Activated CD4-positive, alpha-beta T cell treated with anti-CD3 and anti-CD28 coated beads, Interleukin-2, amount 50 U/mL, for 48 hours (primary cell): ENCODE measurements around the gene ARHGAP42.
"Not testable (repeated sequence)": the region's sequence is repeated elsewhere in the genome, so short reads cannot be mapped to it uniquely, and the experiment has no call there.

Source experiments
- DNase-seq, 2 experiments: peaks; one replicate each; pipeline ENCODE4 v3.0.0-alpha.2; 2020

ARHGAP42 gene

DNA sequence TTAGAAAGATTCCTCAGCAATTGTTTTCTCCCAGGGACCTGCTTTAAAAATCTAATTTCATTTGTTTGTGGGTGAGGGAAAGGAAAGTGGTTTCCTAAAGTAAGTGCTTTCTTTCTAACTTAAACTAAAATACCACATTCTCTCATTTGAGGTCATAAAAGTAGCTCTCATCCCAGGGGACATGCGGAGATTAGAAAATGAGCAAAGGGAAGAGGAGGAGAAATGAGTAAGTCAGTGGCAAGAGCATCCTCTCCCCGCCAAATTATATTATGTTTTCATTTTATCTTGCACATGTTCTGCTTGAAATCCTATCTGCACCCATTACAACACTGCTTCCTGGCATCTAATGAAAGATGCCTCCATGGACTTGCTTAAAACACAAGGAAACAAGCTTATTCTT, 191.4 kb downstream of the ARHGAP42 start:
- no peak for DNase-seq

DNA sequence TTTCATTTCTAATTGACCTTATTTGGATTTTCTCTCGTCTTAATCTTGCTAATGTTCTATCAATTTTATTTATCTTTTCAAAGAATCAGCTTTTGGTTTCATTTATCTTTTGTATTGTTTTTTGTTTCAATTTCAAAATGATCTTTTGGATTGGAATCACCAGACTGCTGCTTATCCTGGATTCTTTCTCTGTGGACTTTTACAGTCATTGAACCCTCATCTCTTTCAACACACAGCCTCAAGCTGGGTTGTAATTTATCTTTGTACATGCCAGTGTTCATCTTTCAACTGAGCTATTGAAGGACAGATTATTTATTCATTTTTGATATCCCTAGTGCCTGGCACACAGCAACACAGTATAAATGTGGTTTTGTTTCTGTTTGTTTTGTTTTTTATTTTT, 195.9 kb downstream of the ARHGAP42 start:
- DNase-seq, result no peak

DNA sequence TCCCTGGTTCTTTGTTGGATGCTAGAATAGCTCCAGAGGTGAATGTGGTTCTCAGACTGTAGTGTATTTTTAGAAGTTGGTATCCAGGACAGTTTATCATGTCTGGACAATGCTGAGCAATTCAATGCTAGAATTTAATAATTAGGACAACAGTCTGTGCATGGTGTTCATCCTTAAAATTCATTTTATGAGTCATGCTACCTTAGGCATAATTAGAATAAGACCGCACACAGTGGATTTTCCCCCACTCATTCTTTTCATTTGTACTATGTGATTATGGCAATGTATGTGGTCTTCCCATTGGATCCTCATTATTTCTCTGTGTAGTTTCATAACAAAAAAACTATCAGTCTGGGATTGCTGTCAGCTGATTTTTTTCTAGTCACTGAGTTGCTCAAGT, 196.7 kb downstream of the ARHGAP42 start:
- no peak for DNase-seq

GRCh38 chr11:100887659-100888058, 200.6 kb downstream of the ARHGAP42 start:
- DNase-seq, result no peak

GRCh38 chr11:100888836-100889235, 201.7 kb downstream of the ARHGAP42 start:
- DNase-seq, result no peak

DNA sequence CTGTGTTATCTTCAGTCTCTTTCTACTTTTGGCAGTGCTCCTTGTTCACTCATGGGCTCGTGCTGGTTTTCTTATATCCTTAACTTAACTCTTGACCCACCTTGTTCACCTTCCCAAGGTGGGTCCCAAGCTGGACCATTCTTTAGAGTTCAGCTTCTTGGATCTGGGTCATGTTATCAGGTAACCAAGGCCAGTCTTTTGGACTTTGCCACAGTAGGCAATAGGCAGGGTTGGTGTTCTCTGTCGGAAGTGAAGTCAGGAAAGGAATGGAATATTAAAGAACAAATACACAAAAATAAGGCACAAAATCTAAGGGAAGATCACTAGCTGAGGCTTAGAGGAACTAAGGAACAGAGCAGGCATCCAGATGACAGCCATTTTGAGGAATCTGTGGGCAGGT, 202.7 kb downstream of the ARHGAP42 start:
- no peak for DNase-seq

DNA sequence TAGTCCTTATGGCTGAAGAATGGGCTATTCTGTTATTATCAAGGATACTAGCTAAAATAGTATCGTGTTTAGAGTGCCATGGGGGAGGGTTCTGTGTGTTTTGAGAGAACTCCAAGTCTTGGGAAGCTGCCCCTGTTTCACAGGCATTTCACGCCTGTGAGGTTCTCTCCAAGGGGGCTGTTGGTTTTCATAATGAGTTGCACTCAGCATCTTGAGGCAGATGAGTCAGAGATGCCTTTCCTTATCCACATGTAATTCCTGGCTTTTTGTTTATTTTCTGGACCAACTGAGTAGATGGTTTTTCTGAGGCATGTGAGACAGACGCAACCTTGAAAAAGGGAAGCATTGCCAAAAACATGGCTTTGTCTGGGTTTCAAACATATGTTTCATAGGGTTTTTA, 203.7 kb downstream of the ARHGAP42 start:
- DNase-seq, result no peak

DNA sequence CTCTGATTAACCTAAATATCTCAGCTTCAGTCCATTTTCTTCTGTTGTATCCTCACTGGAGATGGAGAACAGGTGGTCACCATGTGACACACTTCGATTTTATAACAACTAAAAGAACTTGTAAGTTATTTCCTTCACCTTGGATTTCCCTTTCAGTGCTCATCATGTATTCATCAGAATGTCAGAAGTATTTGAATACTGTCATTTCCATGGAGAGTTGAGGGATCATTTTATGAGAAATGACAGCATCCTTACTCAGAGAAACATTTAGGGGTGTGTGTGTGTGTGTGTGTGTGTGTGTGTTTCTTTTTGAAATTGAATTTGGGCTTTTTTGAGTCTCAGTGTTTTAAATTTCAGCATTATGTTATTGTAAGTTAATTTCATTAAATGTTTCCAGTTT, 205.8 kb downstream of the ARHGAP42 start:
- no peak for DNase-seq

DNA sequence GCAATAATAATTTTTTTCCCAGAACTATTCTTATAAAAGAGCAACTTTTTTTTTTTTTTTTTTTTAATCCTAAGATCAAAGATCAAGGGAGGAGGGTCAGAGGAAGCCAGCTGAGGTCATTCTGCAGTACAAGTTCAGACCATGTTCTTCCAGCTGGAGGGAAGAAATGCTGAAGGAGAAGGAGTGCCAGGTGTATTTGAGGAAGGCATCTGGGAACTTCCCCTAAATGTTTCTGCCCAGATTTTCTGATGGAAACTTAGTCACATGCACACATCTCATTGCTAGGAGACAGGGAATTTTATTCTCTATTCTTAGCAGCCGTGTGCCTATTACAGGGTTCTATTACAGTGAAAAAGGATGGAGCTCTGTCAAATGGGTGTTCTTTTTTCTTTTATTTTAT, 208.4 kb downstream of the ARHGAP42 start:
- DNase-seq, result no peak

DNA sequence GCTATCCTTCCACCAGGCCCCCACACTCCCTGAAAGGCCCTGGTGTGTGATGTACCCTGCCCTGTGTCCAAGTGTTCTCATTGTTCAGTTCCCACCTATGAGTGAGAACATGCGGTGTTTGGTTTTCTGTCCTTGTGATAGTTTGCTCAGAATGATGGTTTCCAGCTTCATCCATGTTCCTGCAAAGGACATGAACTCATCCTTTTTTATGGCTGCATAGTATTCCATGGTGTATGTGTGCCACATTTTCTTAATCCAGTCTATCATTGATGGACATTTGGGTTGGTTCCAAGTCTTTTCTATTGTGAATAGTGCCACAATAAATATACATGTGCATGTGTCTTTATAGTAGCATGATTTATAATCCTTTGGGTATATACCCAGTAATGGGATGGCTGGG, 208.9 kb downstream of the ARHGAP42 start:
- not testable (repeated sequence) for DNase-seq

- not testable (repeated sequence) for DNase-seq
These were observed 214.4 kb downstream of the ARHGAP42 start for GRCh38 chr11:100901471-100901870.

- no peak for DNase-seq
These were observed 215.5 kb downstream of the ARHGAP42 start for GRCh38 chr11:100902454-100903141.

- no peak for DNase-seq
These were observed 216.2 kb downstream of the ARHGAP42 start for GRCh38 chr11:100903284-100903683.

GRCh38 chr11:100905684-100906083, 218.6 kb downstream of the ARHGAP42 start:
- no peak for DNase-seq

GRCh38 chr11:100908746-100909145, 221.7 kb downstream of the ARHGAP42 start:
- DNase-seq, result no peak

- DNase-seq, result no peak
These were observed 223.7 kb downstream of the ARHGAP42 start for GRCh38 chr11:100910808-100911207.

GRCh38 chr11:100914415-100915110, 227.5 kb downstream of the ARHGAP42 start:
- DNase-seq, result no peak

DNA sequence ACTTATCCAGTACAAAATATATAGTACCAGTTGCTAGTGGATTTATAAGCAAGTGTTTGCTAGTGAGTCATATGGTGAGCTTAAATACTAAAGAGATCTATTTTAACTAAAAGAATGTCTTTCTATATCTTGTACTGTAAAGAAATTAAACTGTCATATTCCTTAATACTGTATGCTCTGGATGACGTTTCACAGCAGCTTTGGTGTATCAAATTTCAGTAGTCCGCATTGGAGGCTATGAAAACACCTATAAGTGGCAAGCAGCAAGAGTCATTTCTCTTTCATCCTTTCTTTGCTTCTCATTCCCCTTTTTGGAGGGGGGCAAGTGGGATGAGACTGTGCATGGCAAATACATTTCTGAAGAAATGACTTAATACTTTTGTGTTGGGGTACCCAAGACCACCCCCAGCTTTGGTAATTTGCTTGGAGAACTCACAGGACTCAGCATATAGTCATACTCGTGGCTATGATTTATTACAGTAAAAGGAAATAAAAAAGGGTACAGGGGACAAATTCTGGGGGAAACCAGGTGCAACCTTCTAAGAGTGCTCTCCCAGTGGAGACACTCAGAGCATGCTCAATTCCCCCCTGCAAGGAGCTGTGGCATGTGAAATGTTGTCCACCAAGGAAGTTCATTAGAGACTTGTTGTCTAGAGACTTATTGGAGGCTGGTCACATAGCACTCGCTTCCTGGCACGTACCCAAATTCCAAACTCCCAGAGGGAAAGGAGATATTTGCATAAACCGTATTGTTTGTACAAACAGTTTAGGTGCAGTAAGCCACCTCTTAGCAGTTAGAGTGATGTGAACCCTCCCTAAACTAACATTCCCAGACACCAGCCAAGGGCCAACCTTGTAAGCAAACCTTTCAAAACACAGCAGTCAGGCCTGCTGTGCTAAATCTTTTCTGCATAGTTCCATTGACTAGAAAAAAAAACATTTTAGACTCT, 231.7 kb downstream of the ARHGAP42 start:
- DNase-seq, result no peak

DNA sequence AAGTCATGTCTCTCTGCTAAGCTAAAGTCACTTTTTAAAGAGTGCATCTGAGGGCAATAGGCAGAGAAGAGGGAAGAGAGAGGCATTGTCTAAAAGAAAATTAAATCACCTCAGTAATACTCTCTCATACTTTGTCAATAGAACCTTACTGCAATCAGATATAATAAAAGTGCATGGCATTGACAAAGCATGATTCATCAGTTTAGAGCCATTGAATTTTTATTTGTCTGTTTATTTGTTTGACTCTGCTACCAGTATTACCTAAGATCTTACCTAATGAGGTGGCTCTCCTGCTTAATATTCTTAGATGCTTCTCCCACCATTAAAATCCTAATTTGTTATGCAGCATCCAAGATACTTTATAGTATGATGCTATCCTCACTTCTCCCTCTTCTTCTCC, 233.5 kb downstream of the ARHGAP42 start:
- DNase-seq, result no peak

DNA sequence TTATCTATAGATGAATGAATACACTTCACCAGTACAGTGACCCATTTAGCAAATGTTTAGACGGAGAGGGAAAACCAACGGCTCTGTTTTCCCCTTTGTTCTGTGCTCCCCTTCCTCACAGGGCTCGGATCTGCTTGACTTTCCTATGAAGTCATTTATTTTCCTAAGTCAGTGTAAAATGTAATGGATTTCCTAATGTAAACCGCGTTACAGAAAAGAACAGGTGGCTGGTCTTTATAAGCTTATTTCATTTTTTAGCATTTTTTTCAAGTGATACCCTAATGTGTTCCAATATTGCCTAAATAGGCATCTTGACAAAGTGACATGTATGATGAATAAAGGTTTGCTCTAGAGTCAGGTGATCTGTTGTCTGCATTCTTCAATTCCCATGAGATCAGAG, 235.0 kb downstream of the ARHGAP42 start:
- no peak for DNase-seq

DNA sequence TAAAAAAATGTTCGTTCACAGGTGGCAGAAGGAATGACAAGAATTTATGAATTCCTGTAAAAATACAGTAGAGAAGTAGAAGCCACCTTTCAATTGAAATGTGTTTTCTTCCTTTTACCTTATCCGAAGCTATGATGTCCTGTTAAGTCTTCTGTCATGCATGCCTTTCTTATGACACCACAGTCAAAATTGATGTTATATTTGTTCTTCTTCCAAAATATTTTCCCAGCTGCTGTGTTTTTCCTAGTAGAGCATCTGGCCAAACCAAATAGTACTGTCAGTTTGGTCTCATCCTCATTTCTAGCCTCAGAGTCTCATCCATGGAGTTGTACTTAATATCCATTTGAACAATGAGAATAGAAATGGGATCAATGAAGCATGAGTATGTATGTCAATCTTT, 236.5 kb downstream of the ARHGAP42 start:
- DNase-seq, result no peak

GRCh38 chr11:100925935-100926334, 238.8 kb downstream of the ARHGAP42 start:
- DNase-seq, result no peak

DNA sequence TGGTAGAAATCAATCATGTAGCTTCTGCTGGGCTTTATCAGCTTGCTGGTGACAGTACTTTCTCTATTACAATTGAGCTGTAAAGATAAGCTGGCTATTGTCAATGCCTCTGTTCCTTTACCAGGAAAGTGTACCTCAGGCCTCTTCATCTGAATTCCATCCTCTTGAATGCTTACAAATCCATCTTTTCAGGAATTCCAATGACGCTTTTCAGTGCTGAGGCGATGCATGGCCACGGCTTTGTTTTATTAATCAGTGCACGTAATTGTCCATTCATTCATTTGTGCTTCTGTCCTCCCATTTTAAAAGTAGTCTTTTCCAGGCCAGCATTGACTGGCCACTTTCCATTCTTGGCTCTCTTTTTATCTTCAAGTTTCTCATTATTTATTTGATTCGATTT, 240.5 kb downstream of the ARHGAP42 start:
- no peak for DNase-seq

DNA sequence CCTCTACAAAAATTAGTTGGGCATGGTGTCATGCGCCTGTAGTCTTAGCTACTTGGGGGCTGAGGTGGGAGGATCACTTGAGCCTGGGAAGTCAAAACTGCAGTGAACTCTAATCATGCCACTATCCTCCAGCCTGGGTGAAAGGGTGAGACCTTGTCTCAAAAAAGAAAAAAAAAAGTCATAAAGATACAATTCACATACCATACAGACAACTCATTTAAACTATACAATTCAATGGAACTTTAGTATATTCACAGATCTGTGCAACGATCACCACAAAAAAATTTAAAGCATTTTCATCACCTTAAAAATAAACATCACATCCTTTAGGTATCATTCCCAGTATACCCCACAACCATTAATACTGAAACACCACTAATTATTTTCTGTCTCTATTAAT, 241.3 kb downstream of the ARHGAP42 start:
- no peak for DNase-seq
